IMR-90 (cell line): ENCODE results near the gene BLOC1S2. TPM values are rescaled to one million over a fixed set of nuclear protein-coding genes. Genes with fewer than 3 reads are reported as not detected.

Experiments used
- ATAC-seq: fragments of 200-7000 bp; cut with Tn5 transposase; 2 replicates; pipeline ENCODE4 v1.9.1; 2020; ENCODE audit warnings: low read depth, mild to moderate bottlenecking, moderate library complexity
- BruUV-seq: library from RNA; stranded (reverse); fragments of 400-500 nt; replicated peaks from 2 replicates; lab custom pipeline; 2021; lab: Mats Ljungman, UMichigan
- CTCF ChIA-PET: fragments of 300-600 bp; formaldehyde crosslinking; extraction: SDS; loops from one replicate; lab custom pipeline; 2021; ENCODE audit warnings: antibody characterized with exemption; lab: Yijun Ruan, JAX
- POLR2A ChIA-PET: fragments of 300-600 bp; sonication (Branson Sonifier 250); formaldehyde crosslinking; loops from one replicate; lab custom pipeline; 2022; ENCODE audit warnings: antibody characterized with exemption; ENCODE audit not compliant: unreplicated experiment; lab: Charles Lee
- DNase-seq: peaks from one replicate; pipeline ENCODE4 v3.0.0; 2013
- H2AFZ ChIP-seq: replicated peaks from 2 replicates; pipeline ENCODE3; 2013; ENCODE audit warnings: low read length, mild to moderate bottlenecking; ENCODE audit not compliant: poor library complexity
- H2AK5ac ChIP-seq: 2 replicates; pipeline ENCODE4 v1.6.1; 2013; ENCODE audit warnings: low read depth, low read length, inconsistent platforms
- H2AK9ac ChIP-seq: replicated peaks from 2 replicates; pipeline ENCODE3; 2013; ENCODE audit warnings: mild to moderate bottlenecking, low read depth, low read length, moderate library complexity; ENCODE audit not compliant: poor library complexity
- H2BK120ac ChIP-seq: 2 replicates; pipeline ENCODE4 v1.6.1; 2013; ENCODE audit warnings: low read depth, low read length, inconsistent platforms
- H2BK15ac ChIP-seq: 3 replicates; pipeline ENCODE4 v1.6.1; 2013; ENCODE audit warnings: low read depth, low read length, inconsistent platforms
- H2BK20ac ChIP-seq: 2 replicates; pipeline ENCODE4 v1.6.1; 2013; ENCODE audit warnings: low read depth, mild to moderate bottlenecking, inconsistent platforms, low read length, moderate library complexity
- H2BK5ac ChIP-seq: 2 replicates; pipeline ENCODE4 v1.6.1; 2013; ENCODE audit warnings: mild to moderate bottlenecking, low read depth, low read length, inconsistent platforms; ENCODE audit not compliant: poor library complexity, severe bottlenecking
- H3K14ac ChIP-seq: replicated peaks from 2 replicates; pipeline ENCODE4 v1.6.1; 2013; ENCODE audit warnings: low read depth, low read length, inconsistent platforms
- H3K18ac ChIP-seq: 2 replicates; pipeline ENCODE4 v1.6.1; 2013; ENCODE audit warnings: low read depth, low read length, control low read depth
- H3K23ac ChIP-seq: 2 replicates; pipeline ENCODE4 v1.6.1; 2013; ENCODE audit warnings: low read depth, low read length, inconsistent platforms
- H3K27ac ChIP-seq: 2 replicates; pipeline ENCODE4 v1.5.1; 2013; ENCODE audit warnings: mild to moderate bottlenecking, control low read depth, low read length; ENCODE audit not compliant: insufficient read depth
- H3K27me3 ChIP-seq: 2 replicates; pipeline ENCODE4 v1.6.1; 2013; ENCODE audit warnings: low read length; ENCODE audit not compliant: control insufficient read depth, insufficient read depth
- H3K36me3 ChIP-seq: 2 replicates; pipeline ENCODE4 v1.6.1; 2013; ENCODE audit warnings: low read length, mixed read lengths; ENCODE audit not compliant: control insufficient read depth, insufficient read depth
- H3K4ac ChIP-seq: 2 replicates; pipeline ENCODE4 v1.6.1; 2013; ENCODE audit warnings: low read depth, low read length, inconsistent platforms
- H3K4me1 ChIP-seq: 2 replicates; pipeline ENCODE4 v1.6.1; 2013; ENCODE audit warnings: low read length, mixed read lengths; ENCODE audit not compliant: control insufficient read depth, insufficient read depth
- H3K4me2 ChIP-seq: 2 replicates; pipeline ENCODE4 v1.6.1; 2013; ENCODE audit warnings: low read depth, mild to moderate bottlenecking, control low read depth, low read length, moderate library complexity
- H3K4me3 ChIP-seq: 2 replicates; pipeline ENCODE4 v1.5.1; 2013; ENCODE audit warnings: low read depth, mild to moderate bottlenecking, control low read depth, low read length, moderate library complexity; ENCODE audit not compliant: insufficient read depth
- H3K56ac ChIP-seq: 2 replicates; pipeline ENCODE4 v1.6.1; 2013; ENCODE audit warnings: low read length, inconsistent platforms; ENCODE audit not compliant: insufficient read depth; ENCODE audit errors: extremely low read depth
- H3K79me1 ChIP-seq, 2 experiments: 2 replicates each; pipeline ENCODE4 v1.6.1; 2013; ENCODE audit warnings: low read length in 2 of 2, inconsistent platforms in 1 of 2, low read depth in 1 of 2
- H3K9ac ChIP-seq: 2 replicates; pipeline ENCODE4 v1.6.1; 2013; ENCODE audit warnings: low read depth, low read length, control low read depth
- H3K9me1 ChIP-seq: 2 replicates; pipeline ENCODE4 v1.6.1; 2013; ENCODE audit warnings: low read length, inconsistent platforms; ENCODE audit not compliant: insufficient read depth
- H3K9me3 ChIP-seq: 2 replicates; pipeline ENCODE4 v1.6.1; 2013; ENCODE audit warnings: low read length; ENCODE audit not compliant: control insufficient read depth, insufficient read depth
- H4K20me1 ChIP-seq: 2 replicates; pipeline ENCODE4 v1.6.1; 2013; ENCODE audit warnings: low read length, inconsistent platforms; ENCODE audit not compliant: insufficient read depth
- H4K5ac ChIP-seq: 2 replicates; pipeline ENCODE4 v1.6.1; 2013; ENCODE audit warnings: mild to moderate bottlenecking, low read depth, low read length, control low read depth
- H4K8ac ChIP-seq, 2 experiments: 2 replicates each; pipeline ENCODE4 v1.6.1; 2013; ENCODE audit warnings: low read depth in 2 of 2, low read length in 2 of 2, control low read depth in 1 of 2, inconsistent platforms in 1 of 2
- H4K91ac ChIP-seq: 2 replicates; pipeline ENCODE4 v1.6.1; 2013; ENCODE audit warnings: low read depth, low read length, inconsistent platforms; ENCODE audit not compliant: insufficient read depth
- BHLHE40 ChIP-seq: fragments of 150-350 bp; IDR thresholded peaks from 2 replicates; pipeline ENCODE4 v1.6.1; 2016; ENCODE audit warnings: mild to moderate bottlenecking, low read depth, low read length
- CEBPB ChIP-seq: IDR thresholded peaks from 2 replicates; pipeline ENCODE4 v1.6.1; 2012; ENCODE audit warnings: low read depth, low read length, improper control_type of control experiment
- CHD1 ChIP-seq: IDR thresholded peaks from 2 replicates; pipeline ENCODE4 v1.6.1; 2012; ENCODE audit warnings: low read depth, low read length, improper control_type of control experiment
- ELK1 ChIP-seq: fragments of 150-350 bp; IDR thresholded peaks from 2 replicates; pipeline ENCODE4 v1.6.1; 2016; ENCODE audit warnings: low read depth, mild to moderate bottlenecking, low read length, moderate library complexity, borderline replicate concordance
- FOS ChIP-seq: fragments of 150-350 bp; IDR thresholded peaks from 2 replicates; pipeline ENCODE4 v1.6.1; 2016; ENCODE audit warnings: low read depth, low read length
- MAFK ChIP-seq: IDR thresholded peaks from 2 replicates; pipeline ENCODE4 v1.6.1; 2012; ENCODE audit warnings: low read depth, low read length, improper control_type of control experiment
- MAZ ChIP-seq: IDR thresholded peaks from 2 replicates; pipeline ENCODE4 v1.6.1; 2012; ENCODE audit warnings: low read depth, mild to moderate bottlenecking, low read length, improper control_type of control experiment, moderate library complexity, borderline replicate concordance
- MXI1 ChIP-seq: IDR thresholded peaks from 2 replicates; pipeline ENCODE4 v1.6.1; 2012; ENCODE audit warnings: low read depth, mild to moderate bottlenecking, low read length, moderate library complexity, borderline replicate concordance
- NFE2L2 ChIP-seq: fragments of 150-350 bp; IDR thresholded peaks from 2 replicates; pipeline ENCODE4 v1.6.1; 2016; ENCODE audit warnings: low read depth, mild to moderate bottlenecking, low read length
- POLR2A ChIP-seq: IDR thresholded peaks from 2 replicates; pipeline ENCODE4 v1.6.1; 2012; ENCODE audit warnings: mild to moderate bottlenecking, low read depth, low read length
- RAD21 ChIP-seq: IDR thresholded peaks from 2 replicates; pipeline ENCODE4 v1.6.1; 2012; ENCODE audit warnings: low read length, improper control_type of control experiment
- RCOR1 ChIP-seq: IDR thresholded peaks from 2 replicates; pipeline ENCODE4 v1.6.1; 2012; ENCODE audit warnings: mild to moderate bottlenecking, low read length, improper control_type of control experiment; ENCODE audit not compliant: insufficient replicate concordance
- RFX5 ChIP-seq: IDR thresholded peaks from 2 replicates; pipeline ENCODE4 v1.8.0; 2012; ENCODE audit warnings: low read depth, mild to moderate bottlenecking, low read length, moderate library complexity
- SMC3 ChIP-seq: fragments of 150-350 bp; IDR thresholded peaks from 2 replicates; pipeline ENCODE4 v1.6.1; 2016; ENCODE audit warnings: low read depth, mild to moderate bottlenecking, antibody characterized with exemption, low read length, moderate library complexity
- WGBS, 2 experiments: methylation state at CpG; one replicate each; pipeline versions ENCODE4 v1.1.5 to v1.1.7; 2013; ENCODE audit warnings: missing lambda C conversion rate in 2 of 2; ENCODE audit not compliant: insufficient read length in 1 of 2; ENCODE audit errors: extremely low coverage in 2 of 2; 5-methylcytosine and 5-hydroxymethylcytosine counted together
- dilution Hi-C: fragments of 300-500 bp; cut with HindIII; formaldehyde crosslinking; loops from one replicate; pipeline ENCODE4 v1.14.3; 2018; ENCODE audit warnings: low sequenced_read_pairs; ENCODE audit not compliant: unreplicated experiment
- in situ Hi-C: fragments of 300-500 bp; cut with MboI; formaldehyde crosslinking; loops from 3 replicates; pipeline ENCODE4 v1.14.3; 2019; ENCODE audit warnings: low sequenced_read_pairs, inconsistent platforms, mixed read lengths
- intact Hi-C: fragments of 100-400 bp; cut with micrococcal nuclease; formaldehyde crosslinking; loops from 2 replicates; pipeline ENCODE4 v1.10.0; 2022
- polyA plus RNA-seq, 3 experiments: library from polyadenylated mRNA; depleted of rRNA; stranded (reverse); fragments of >200 nt; gene quantifications; 2 replicates each; pipeline ENCODE4 v1.2.3, GENCODE V29; 2012; ENCODE audit warnings: low replicate concordance in 1 of 3
- total RNA-seq: library from RNA; depleted of rRNA; stranded (reverse); fragments of >200 nt; gene quantifications from 2 replicates; pipeline ENCODE4 v1.2.3, GENCODE V29; 2012
- TF ChIP-seq, protein P1 (sequence below): conservative IDR thresholded peaks from 2 replicates; pipeline ENCODE4 v1.5.1; 2012; ENCODE audit warnings: mild to moderate bottlenecking, low read depth, low read length, improper control_type of control experiment
- TF ChIP-seq, protein P2 (sequence below): fragments of 150-350 bp; IDR thresholded peaks from 2 replicates; pipeline ENCODE4 v1.6.1; 2017; ENCODE audit warnings: mild to moderate bottlenecking, antibody characterized with exemption, low read length, low read depth

The BLOC1S2 gene
- total and polyA plus RNA-seq, 2 of the 4 experiments (the other 2 are of a cell fraction): 26.0 to 28.9 TPM

- no peak overlapping the region for H3K4me2 ChIP-seq
- CTCF ChIA-PET: no interaction called here
- intact Hi-C loops (loop anchor here (10.0 kb wide), 1 partner anchor 198 kb away; no protein-coding TSS in a partner anchor), in situ Hi-C loops (loop anchor here (10.0 kb wide), 1 partner anchor 128 kb away; no protein-coding TSS in a partner anchor), dilution Hi-C loops (no loop called here)
- DNase-seq (no peak), ATAC-seq (no peak)
- H3K56ac ChIP-seq: no peak overlapping the region
- H3K27ac ChIP-seq: no peak overlapping the region
- H2BK5ac ChIP-seq: no peak overlapping the region
- no peak overlapping the region for H2AFZ ChIP-seq
- H4K8ac ChIP-seq: no peak overlapping the region
- H3K9me1 ChIP-seq: no peaks in the 10 kb centered on the region
- TF ChIP-seq POLR2A (no peak), FOS (no peak), SMC3 (no peak), RCOR1 (no peak), NFE2L2 (no peak), RFX5 (no peak), MAZ (no peak), MXI1 (no peak), RAD21 (no peak), MAFK (no peak), CEBPB (no peak), CHD1 (no peak), BHLHE40 (no peak), ELK1 (no peak)
- TF ChIP-seq, protein P1, sequence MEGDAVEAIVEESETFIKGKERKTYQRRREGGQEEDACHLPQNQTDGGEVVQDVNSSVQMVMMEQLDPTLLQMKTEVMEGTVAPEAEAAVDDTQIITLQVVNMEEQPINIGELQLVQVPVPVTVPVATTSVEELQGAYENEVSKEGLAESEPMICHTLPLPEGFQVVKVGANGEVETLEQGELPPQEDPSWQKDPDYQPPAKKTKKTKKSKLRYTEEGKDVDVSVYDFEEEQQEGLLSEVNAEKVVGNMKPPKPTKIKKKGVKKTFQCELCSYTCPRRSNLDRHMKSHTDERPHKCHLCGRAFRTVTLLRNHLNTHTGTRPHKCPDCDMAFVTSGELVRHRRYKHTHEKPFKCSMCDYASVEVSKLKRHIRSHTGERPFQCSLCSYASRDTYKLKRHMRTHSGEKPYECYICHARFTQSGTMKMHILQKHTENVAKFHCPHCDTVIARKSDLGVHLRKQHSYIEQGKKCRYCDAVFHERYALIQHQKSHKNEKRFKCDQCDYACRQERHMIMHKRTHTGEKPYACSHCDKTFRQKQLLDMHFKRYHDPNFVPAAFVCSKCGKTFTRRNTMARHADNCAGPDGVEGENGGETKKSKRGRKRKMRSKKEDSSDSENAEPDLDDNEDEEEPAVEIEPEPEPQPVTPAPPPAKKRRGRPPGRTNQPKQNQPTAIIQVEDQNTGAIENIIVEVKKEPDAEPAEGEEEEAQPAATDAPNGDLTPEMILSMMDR: no peak
- TF ChIP-seq, protein P2, sequence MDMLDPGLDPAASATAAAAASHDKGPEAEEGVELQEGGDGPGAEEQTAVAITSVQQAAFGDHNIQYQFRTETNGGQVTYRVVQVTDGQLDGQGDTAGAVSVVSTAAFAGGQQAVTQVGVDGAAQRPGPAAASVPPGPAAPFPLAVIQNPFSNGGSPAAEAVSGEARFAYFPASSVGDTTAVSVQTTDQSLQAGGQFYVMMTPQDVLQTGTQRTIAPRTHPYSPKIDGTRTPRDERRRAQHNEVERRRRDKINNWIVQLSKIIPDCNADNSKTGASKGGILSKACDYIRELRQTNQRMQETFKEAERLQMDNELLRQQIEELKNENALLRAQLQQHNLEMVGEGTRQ: no peak
- no peak overlapping the region for H2BK15ac ChIP-seq
- 96% methylated on average over 3 of the region's 5 CpGs; no CpG with 5 or more reads in 1 of the 2 experiments for WGBS, 2 experiments
- POLR2A ChIA-PET: no interaction called here
- no peak overlapping the region for H3K4ac ChIP-seq
- no peak overlapping the region for H2BK120ac ChIP-seq
- BruUV-seq: no TSS peak
- H2BK20ac ChIP-seq: no peak overlapping the region
- H3K14ac ChIP-seq: no peak overlapping the region
- no peak overlapping the region for H3K4me3 ChIP-seq
- H4K20me1 ChIP-seq: no peaks in the 10 kb centered on the region
- no peaks in the 10 kb centered on the region for H3K79me1 ChIP-seq
- no peaks in the 10 kb centered on the region for H3K36me3 ChIP-seq
- no peak overlapping the region for H3K23ac ChIP-seq
- no peaks in the 10 kb centered on the region for H3K9me3 ChIP-seq
- no peak overlapping the region for H4K91ac ChIP-seq
- no peak overlapping the region for H2AK9ac ChIP-seq
- peaks cover 20% of the 10 kb centered on the region for H3K27me3 ChIP-seq
- no peak overlapping the region for H3K18ac ChIP-seq
- H3K4me1 ChIP-seq: no peaks in the 10 kb centered on the region
- no peak overlapping the region for H3K9ac ChIP-seq
- no peak overlapping the region for H2AK5ac ChIP-seq
- H4K5ac ChIP-seq: no peak overlapping the region
These were observed 20.4 kb upstream of the BLOC1S2 start for GRCh38 chr10:100306861-100307260.
